Measurements from ENCODE around the gene RGS3.

The RGS3 gene

DNA sequence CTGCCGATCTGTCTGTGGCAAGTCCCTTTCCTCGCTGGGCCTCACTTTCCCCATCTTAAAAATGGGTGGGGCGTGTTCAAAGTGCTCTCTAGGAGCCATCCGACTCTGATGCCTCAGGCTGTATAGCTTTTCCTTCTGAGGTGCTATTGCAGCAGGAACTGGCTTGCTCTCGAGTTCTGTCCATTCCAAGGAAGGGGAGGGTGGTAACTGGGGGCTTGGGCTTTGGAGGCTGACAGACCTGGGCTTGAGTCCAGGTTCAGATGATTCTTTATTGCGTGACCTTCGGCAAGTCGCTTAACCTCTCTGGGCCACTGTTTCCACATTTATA lies 139.5 kb downstream of the RGS3 start:
- no peak for TF ChIP-seq ZNF521 (tag by site-specific recombination; IDR thresholded peaks at IDR 0.05)
- TF ChIP-seq ZNF707 (tag by site-specific recombination; IDR thresholded peaks at IDR 0.05) = no peak
- TF ChIP-seq, protein P1, sequence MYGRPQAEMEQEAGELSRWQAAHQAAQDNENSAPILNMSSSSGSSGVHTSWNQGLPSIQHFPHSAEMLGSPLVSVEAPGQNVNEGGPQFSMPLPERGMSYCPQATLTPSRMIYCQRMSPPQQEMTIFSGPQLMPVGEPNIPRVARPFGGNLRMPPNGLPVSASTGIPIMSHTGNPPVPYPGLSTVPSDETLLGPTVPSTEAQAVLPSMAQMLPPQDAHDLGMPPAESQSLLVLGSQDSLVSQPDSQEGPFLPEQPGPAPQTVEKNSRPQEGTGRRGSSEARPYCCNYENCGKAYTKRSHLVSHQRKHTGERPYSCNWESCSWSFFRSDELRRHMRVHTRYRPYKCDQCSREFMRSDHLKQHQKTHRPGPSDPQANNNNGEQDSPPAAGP (tag by site-specific recombination; IDR thresholded peaks at IDR 0.05) = no peak
- no peak for TF ChIP-seq GLI2 (tag by site-specific recombination; IDR thresholded peaks at IDR 0.05; ENCODE audit: borderline replicate concordance, low read depth)
- TF ChIP-seq, protein P2, sequence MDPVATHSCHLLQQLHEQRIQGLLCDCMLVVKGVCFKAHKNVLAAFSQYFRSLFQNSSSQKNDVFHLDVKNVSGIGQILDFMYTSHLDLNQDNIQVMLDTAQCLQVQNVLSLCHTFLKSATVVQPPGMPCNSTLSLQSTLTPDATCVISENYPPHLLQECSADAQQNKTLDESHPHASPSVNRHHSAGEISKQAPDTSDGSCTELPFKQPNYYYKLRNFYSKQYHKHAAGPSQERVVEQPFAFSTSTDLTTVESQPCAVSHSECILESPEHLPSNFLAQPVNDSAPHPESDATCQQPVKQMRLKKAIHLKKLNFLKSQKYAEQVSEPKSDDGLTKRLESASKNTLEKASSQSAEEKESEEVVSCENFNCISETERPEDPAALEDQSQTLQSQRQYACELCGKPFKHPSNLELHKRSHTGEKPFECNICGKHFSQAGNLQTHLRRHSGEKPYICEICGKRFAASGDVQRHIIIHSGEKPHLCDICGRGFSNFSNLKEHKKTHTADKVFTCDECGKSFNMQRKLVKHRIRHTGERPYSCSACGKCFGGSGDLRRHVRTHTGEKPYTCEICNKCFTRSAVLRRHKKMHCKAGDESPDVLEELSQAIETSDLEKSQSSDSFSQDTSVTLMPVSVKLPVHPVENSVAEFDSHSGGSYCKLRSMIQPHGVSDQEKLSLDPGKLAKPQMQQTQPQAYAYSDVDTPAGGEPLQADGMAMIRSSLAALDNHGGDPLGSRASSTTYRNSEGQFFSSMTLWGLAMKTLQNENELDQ (tag by site-specific recombination; IDR thresholded peaks at IDR 0.05; ENCODE audit: low read depth) = no peak
- TF ChIP-seq ZNF223 (tag by site-specific recombination; IDR thresholded peaks at IDR 0.05) = no peak
- TF ChIP-seq, protein P3, sequence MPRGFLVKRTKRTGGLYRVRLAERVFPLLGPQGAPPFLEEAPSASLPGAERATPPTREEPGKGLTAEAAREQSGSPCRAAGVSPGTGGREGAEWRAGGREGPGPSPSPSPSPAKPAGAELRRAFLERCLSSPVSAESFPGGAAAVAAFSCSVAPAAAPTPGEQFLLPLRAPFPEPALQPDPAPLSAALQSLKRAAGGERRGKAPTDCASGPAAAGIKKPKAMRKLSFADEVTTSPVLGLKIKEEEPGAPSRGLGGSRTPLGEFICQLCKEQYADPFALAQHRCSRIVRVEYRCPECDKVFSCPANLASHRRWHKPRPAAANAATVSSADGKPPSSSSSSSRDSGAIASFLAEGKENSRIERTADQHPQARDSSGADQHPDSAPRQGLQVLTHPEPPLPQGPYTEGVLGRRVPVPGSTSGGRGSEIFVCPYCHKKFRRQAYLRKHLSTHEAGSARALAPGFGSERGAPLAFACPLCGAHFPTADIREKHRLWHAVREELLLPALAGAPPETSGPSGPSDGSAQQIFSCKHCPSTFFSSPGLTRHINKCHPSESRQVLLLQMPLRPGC (tag by site-specific recombination; IDR thresholded peaks at IDR 0.05) = no peak
- TF ChIP-seq ZNF350 (tag by site-specific recombination; IDR thresholded peaks at IDR 0.05) = no peak
- no peak for TF ChIP-seq ZFP69B (tag by site-specific recombination; IDR thresholded peaks at IDR 0.05)
- TF ChIP-seq BCL11B (tag by site-specific recombination; IDR thresholded peaks at IDR 0.05; ENCODE audit: low read depth) = no peak
- TF ChIP-seq SP3 (tag by site-specific recombination; IDR thresholded peaks at IDR 0.05) = no peak
- no peak for TF ChIP-seq ZFP37 (tag by site-specific recombination; IDR thresholded peaks at IDR 0.05)
- TF ChIP-seq KLF1 (tag by site-specific recombination; IDR thresholded peaks at IDR 0.05) = no peak
- H3K9me3 ChIP-seq (ENCODE audit: control insufficient read depth, insufficient read depth, low read depth, low read length) = no peaks in the 10 kb centered on the region
- H3K36me3 ChIP-seq (ENCODE audit: control insufficient read depth in 2 of 2, insufficient read depth in 1 of 2, low read length in 2 of 2) = no peaks in the 10 kb centered on the region
- no peak overlapping the region for H3K4me3 ChIP-seq (ENCODE audit: low read depth, low read length)
- H3K27ac ChIP-seq (ENCODE audit: extremely low read depth, low read depth, low read length) = no peak overlapping the region
- H3K4me1 ChIP-seq (ENCODE audit: control insufficient read depth, insufficient read depth, low read length) = peaks cover 6% of the 10 kb centered on the region
- ChIA-PET POLR2A (interaction anchor here (1.4 to 1.5 kb wide), 2 partner anchors 20 to 23 kb away, joined by 3 to 5 read pairs; no protein-coding TSS in a partner anchor), CTCF (interaction anchor here (0.6 to 20.2 kb wide), 6 partner anchors 11 to 452 kb away, joined by 3 to 831 read pairs (median 3); partner anchors contain the start of gene SLC31A2)

DNA sequence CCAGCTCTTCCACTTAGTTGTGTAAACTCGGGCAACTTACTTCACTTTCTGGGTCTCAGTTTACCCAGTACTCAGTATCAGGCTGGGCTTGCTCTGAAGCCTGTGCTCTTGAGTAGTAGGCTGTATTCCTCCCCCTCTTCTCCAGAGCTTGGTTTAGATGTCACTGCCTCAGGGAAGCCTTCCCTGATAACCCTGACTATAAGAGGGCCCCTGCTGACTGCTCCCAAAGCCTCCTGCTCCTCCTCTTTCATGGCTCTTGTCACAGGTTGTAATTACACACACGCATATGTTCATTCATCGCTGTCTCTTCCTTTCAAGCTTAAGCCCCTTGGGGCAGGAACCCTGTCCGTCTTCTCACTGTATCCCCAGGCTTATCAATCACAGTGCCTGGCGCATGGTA lies 140.2 kb downstream of the RGS3 start:
- no peak overlapping the region for H3K27ac ChIP-seq (ENCODE audit: extremely low read depth, low read depth, low read length)
- no peaks in the 10 kb centered on the region for H3K36me3 ChIP-seq (ENCODE audit: control insufficient read depth in 2 of 2, insufficient read depth in 1 of 2, low read length in 2 of 2)
- CTCF ChIA-PET = interaction anchor here (0.6 to 20.2 kb wide), 4 partner anchors 12 to 117 kb away, joined by 3 to 831 read pairs (median 26); no protein-coding TSS in a partner anchor
- H3K9me3 ChIP-seq (ENCODE audit: control insufficient read depth, insufficient read depth, low read depth, low read length) = no peaks in the 10 kb centered on the region
- POLR2A ChIA-PET = no interaction called here
- peaks cover 6% of the 10 kb centered on the region for H3K4me1 ChIP-seq (ENCODE audit: control insufficient read depth, insufficient read depth, low read length)
- TF ChIP-seq, protein P4, sequence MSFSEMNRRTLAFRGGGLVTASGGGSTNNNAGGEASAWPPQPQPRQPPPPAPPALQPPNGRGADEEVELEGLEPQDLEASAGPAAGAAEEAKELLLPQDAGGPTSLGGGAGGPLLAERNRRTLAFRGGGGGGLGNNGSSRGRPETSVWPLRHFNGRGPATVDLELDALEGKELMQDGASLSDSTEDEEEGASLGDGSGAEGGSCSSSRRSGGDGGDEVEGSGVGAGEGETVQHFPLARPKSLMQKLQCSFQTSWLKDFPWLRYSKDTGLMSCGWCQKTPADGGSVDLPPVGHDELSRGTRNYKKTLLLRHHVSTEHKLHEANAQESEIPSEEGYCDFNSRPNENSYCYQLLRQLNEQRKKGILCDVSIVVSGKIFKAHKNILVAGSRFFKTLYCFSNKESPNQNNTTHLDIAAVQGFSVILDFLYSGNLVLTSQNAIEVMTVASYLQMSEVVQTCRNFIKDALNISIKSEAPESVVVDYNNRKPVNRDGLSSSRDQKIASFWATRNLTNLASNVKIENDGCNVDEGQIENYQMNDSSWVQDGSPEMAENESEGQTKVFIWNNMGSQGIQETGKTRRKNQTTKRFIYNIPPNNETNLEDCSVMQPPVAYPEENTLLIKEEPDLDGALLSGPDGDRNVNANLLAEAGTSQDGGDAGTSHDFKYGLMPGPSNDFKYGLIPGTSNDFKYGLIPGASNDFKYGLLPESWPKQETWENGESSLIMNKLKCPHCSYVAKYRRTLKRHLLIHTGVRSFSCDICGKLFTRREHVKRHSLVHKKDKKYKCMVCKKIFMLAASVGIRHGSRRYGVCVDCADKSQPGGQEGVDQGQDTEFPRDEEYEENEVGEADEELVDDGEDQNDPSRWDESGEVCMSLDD (tag by site-specific recombination; IDR thresholded peaks at IDR 0.05) = no peak
- TF ChIP-seq, protein P5, sequence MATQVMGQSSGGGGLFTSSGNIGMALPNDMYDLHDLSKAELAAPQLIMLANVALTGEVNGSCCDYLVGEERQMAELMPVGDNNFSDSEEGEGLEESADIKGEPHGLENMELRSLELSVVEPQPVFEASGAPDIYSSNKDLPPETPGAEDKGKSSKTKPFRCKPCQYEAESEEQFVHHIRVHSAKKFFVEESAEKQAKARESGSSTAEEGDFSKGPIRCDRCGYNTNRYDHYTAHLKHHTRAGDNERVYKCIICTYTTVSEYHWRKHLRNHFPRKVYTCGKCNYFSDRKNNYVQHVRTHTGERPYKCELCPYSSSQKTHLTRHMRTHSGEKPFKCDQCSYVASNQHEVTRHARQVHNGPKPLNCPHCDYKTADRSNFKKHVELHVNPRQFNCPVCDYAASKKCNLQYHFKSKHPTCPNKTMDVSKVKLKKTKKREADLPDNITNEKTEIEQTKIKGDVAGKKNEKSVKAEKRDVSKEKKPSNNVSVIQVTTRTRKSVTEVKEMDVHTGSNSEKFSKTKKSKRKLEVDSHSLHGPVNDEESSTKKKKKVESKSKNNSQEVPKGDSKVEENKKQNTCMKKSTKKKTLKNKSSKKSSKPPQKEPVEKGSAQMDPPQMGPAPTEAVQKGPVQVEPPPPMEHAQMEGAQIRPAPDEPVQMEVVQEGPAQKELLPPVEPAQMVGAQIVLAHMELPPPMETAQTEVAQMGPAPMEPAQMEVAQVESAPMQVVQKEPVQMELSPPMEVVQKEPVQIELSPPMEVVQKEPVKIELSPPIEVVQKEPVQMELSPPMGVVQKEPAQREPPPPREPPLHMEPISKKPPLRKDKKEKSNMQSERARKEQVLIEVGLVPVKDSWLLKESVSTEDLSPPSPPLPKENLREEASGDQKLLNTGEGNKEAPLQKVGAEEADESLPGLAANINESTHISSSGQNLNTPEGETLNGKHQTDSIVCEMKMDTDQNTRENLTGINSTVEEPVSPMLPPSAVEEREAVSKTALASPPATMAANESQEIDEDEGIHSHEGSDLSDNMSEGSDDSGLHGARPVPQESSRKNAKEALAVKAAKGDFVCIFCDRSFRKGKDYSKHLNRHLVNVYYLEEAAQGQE (tag by site-specific recombination; IDR thresholded peaks at IDR 0.05) = no peak
- TF ChIP-seq ZNF335 (tag by site-specific recombination; conservative IDR thresholded peaks at IDR 0.05) (no peak), ZFHX2 (tag by site-specific recombination; conservative IDR thresholded peaks at IDR 0.05) (no peak), ZXDB (tag by site-specific recombination; IDR thresholded peaks at IDR 0.05) (no peak)
- TF ChIP-seq, protein P6, sequence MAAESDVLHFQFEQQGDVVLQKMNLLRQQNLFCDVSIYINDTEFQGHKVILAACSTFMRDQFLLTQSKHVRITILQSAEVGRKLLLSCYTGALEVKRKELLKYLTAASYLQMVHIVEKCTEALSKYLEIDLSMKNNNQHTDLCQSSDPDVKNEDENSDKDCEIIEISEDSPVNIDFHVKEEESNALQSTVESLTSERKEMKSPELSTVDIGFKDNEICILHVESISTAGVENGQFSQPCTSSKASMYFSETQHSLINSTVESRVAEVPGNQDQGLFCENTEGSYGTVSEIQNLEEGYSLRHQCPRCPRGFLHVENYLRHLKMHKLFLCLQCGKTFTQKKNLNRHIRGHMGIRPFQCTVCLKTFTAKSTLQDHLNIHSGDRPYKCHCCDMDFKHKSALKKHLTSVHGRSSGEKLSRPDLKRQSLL (tag by site-specific recombination; IDR thresholded peaks at IDR 0.05) = no peak
- H3K4me3 ChIP-seq (ENCODE audit: low read depth, low read length) = no peak overlapping the region

Data from HEK293 (cell line).